GM21526 (cell line): ENCODE results near the gene PABPC3.

Experiments
- ATAC-seq: cut with Tn5 transposase; IDR thresholded peaks from one replicate; pipeline ENCODE4 v1.9.1; 2021; ENCODE audit warnings: moderate library complexity; ENCODE audit not compliant: unreplicated experiment, low FRiP score

PABPC3 gene

GRCh38 chr13:25095851-25096453, at the start of gene PABPC3:
Gene PABPC3 (plus strand): TSS chr13:25096136. CDS start chr13:25096199, 63 bp downstream.
- no peak for ATAC-seq

- ATAC-seq: no peak
These were observed 49.5 kb upstream of the PABPC3 start for GRCh38 chr13:25046274-25046984.

- no peak for ATAC-seq
These were observed 48.9 kb upstream of the PABPC3 start for GRCh38 chr13:25046985-25047511.

GRCh38 chr13:25051065-25051464, 44.9 kb upstream of the PABPC3 start:
- ATAC-seq: no peak

- ATAC-seq: no peak
These were observed 36.8 kb upstream of the PABPC3 start for GRCh38 chr13:25059166-25059565.

GRCh38 chr13:25059958-25060357, 36.0 kb upstream of the PABPC3 start:
- ATAC-seq: no peak

GRCh38 chr13:25062479-25062878, 33.5 kb upstream of the PABPC3 start:
- no peak for ATAC-seq

- ATAC-seq: no peak
These were observed 31.5 kb upstream of the PABPC3 start for GRCh38 chr13:25064396-25064795.

- no peak for ATAC-seq
These were observed 29.8 kb upstream of the PABPC3 start for GRCh38 chr13:25065974-25066770.

- no peak for ATAC-seq
These were observed 28.9 kb upstream of the PABPC3 start for GRCh38 chr13:25067064-25067463.

- no peak for ATAC-seq
These were observed 27.1 kb upstream of the PABPC3 start for GRCh38 chr13:25068810-25069209.

GRCh38 chr13:25069236-25069635, 26.7 kb upstream of the PABPC3 start:
- no peak for ATAC-seq

GRCh38 chr13:25069911-25070310, 26.0 kb upstream of the PABPC3 start:
- ATAC-seq: no peak

GRCh38 chr13:25080773-25081172, 15.2 kb upstream of the PABPC3 start:
- ATAC-seq: no peak

GRCh38 chr13:25084096-25084495, 11.8 kb upstream of the PABPC3 start:
- no peak for ATAC-seq

- ATAC-seq: peak; percentile 56
These were observed 10.7 kb upstream of the PABPC3 start for GRCh38 chr13:25085125-25085742.

- ATAC-seq: no peak
These were observed 7.2 kb upstream of the PABPC3 start for GRCh38 chr13:25088562-25089221.

- ATAC-seq: no peak
These were observed 1.5 kb downstream of the PABPC3 start for GRCh38 chr13:25097426-25097825.

GRCh38 chr13:25103711-25104110, 7.8 kb downstream of the PABPC3 start:
- ATAC-seq: no peak

- ATAC-seq: no peak
These were observed 13.4 kb downstream of the PABPC3 start for GRCh38 chr13:25109341-25109740.
